Eye (tissue), 1 donor: Measurements from ENCODE around the gene HAS3.

Experiments used
- DNase-seq: peaks from one replicate; pipeline ENCODE4 v3.0.0-alpha.2; 2015

The HAS3 gene

DNA sequence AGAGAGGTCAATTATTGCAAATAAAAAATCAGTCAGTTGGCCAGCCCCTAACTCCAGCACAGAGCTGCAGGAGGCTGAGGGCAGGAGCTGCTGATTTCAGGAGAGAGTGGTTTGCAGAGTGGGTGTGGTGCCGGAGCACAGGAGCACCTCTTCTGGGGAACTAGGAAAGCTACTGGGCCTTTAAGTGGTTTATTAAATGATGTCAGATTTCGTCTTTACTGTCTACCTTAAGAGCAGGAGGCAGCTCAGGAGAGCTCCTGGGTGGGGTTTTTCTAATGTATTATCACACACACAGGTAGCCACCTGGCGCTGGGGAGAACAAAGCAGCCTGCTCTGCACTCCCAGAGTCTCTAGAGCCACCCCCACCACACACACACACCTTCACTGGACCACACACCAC, 11.5 kb upstream of the HAS3 start:
- DNase-seq = no peak

DNA sequence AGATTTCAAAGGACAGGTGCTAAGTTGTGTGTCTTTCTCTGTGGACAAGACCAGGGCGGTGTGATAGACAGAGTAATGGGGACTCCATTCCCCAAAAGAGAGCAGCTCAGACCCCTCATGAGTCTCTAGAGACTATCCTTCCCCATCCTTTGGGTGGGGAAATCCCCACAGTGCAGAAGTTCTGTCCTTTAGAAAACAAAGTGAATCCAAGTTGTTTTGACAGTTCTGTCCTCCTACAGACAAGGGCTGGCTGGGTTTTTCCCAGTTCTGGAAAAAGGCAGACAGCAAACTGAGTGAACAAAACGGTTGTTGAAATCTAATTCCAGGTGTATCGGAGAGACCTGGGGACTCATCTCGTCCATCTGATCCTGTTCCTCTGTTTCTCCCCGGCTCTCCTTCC, 11.0 kb upstream of the HAS3 start:
- DNase-seq = no peak

DNA sequence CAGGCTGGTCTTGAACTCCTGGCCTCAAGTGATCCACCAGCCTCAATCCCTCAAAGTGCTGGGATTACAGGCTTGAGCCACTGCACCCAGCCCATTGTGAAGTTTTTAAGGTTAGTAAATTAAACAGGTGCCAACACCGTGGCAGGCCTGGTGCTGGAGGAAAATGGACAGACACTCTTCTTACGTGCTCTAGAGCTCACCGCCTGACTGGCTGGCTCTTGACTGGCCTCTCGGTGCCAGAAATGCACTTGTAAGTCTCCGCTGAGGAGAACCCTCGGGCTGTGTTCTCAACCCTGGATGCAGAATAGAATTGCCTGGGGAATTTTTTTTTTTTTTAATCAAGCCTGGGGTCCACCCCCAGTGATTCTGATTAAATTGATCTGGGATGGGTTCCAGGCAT, 10.3 kb upstream of the HAS3 start:
- DNase-seq = no peak

DNA sequence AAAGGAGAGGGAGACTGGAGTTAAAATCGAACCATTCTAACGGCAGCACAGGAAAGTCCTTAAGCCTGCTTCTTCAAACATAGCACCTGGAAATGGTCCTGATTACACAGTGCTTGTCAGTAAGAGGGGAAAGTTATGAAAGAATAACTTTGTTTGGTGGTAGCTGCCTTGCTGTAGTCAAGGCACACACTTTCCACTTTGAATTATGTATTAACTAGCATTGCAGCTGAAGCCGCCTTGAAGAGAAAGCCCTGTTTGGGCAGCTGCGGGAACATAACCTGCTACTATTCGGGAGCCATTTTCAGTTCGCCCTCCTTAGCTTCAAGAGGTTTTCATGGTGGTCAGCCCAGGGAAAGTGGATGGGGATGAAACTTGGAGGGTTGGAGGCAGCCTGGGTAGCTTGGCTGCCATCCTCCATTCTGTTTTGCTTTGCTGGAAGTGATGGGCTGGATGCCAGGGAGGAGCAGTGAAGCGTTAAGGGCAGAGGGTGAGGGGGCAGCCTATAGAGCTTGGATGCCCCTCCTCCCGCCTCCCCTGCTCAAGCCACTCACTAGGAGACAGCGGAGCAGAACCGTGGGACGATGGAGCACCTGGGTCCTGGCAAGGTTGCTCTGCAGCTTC, 5.3 kb upstream of the HAS3 start:
- DNase-seq = peak; percentile 49

DNA sequence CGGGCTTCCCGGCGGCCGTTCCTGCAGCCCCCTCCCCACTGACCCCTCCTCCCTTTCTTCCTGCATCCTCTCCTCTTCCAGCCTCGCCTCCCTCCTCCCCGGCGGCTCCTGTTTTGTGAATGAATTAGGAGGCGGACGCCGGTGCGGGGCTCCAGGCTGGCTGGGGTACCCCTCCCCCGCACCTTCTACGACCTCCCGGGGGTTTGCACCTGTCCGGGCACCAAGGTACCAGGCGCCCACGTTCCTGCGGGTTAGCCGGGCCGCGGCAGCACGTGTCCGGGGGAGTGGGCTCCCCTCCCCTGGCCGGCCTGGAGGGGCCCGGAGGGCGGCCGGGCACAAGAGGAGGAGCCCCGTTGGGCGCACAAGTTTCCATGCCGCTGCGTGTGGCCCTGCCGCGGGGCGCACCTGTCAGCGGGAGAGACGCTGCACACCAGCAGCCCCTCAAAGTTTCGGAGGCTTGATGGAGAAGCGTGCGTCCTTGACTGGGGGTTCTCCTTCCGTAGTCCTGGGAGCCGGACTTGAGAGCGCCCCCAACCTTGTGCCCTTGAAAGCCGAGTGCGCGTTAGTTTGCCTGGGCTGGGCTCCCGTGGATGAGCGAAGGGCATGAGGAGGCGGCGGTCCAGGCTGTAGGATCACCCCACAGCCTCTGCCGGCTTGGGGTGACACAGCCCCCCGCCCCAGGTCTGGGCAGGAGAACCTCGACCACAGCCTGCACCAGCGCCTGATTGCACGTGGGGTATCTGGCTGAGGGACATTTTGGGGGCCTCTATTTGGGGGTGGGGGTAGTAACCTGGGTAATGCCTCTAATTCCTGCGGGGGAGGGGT, 1.2 kb downstream of the HAS3 start:
- peak; percentile 55 for DNase-seq

DNA sequence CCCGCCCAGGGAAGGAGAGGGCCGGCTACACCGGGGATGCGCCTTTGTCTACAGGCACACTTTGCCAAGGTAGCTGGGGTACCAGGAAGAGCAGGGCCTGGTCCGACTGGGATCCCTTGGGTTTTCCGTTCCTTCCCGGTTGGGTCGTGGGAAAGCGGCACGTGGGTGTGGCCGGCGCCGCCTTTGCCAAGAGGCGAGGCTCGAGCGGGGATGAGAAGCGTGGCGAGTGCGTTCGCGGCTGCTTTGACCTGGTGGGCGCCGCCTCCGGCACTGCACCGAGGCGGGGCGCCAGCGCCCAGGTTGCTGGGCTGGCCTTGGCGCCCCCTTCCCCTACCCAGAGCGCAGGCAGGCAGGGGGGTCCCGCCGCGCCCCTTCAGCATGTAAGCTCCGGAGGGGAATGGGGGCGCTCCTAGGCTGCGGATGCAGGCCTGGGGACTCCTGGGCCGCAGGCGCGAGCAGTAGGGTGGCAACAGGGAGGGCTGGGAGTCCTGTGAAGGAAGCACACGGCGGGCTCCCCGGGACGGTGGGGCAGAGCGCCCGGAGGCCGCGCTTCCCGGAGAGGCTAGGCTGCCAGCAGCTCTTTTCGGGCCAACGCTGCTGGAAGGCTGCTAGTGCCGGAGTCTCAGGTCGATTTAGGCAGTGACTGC, 2.0 kb downstream of the HAS3 start:
- DNase-seq = peak; percentile 56

DNA sequence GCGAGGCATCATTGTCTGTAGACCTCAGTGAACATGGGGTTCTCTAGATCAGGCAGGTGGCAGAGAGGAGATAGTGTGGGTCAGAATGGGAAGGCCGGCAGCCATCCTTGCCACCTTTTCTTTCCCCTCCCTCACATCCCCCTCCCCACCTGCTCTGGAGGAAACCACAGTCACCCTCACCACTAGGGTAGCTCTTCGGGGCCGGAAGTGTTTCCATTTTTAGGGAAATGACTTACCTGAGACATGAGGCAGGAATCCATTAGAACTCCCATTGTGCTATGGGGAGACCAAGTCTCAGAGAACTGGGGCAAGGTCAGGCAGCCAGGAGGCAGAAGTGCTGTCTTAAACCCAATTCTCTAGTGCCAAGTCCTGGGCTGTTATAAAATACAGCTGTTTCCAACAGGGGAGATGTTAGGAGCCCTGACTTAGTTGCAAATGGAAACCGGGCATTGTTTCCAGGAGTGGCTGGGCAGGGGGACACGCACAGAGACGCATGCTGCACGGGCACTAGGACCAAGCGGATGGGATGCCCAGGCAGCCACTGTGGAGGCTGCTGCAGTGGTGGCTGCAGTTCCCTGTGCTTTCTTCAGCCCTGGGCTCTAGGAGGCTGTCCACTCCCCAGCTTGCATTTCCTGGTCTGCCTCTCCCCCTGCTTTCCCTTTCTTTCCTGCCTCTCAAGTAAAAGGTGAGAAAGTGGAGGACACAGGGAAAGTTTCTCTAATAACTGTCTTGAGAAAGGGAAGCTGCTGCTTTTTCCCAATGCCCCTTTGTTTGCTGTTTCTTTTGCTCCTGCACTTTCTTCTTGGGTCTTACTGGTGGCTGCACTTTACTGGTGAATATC, 2.8 kb downstream of the HAS3 start:
- peak; percentile 33 for DNase-seq

DNA sequence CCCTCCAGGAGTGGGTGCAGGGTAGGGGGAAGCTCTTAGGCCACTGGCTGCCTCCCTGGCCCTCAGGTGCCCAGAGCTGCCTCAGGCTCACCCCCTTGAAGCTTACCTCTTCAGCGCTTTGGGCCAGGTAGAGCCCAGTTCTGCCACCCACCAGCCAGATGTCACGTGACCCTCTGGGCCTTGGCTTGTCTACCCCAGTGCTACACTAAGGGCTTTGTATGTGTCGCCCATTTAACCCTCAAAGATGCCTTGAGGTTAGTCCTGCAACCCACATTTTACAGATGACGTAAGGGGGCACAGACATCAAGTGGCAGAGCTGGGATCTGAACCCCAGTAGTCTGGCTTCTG, 3.4 kb downstream of the HAS3 start:
- DNase-seq = no peak

DNA sequence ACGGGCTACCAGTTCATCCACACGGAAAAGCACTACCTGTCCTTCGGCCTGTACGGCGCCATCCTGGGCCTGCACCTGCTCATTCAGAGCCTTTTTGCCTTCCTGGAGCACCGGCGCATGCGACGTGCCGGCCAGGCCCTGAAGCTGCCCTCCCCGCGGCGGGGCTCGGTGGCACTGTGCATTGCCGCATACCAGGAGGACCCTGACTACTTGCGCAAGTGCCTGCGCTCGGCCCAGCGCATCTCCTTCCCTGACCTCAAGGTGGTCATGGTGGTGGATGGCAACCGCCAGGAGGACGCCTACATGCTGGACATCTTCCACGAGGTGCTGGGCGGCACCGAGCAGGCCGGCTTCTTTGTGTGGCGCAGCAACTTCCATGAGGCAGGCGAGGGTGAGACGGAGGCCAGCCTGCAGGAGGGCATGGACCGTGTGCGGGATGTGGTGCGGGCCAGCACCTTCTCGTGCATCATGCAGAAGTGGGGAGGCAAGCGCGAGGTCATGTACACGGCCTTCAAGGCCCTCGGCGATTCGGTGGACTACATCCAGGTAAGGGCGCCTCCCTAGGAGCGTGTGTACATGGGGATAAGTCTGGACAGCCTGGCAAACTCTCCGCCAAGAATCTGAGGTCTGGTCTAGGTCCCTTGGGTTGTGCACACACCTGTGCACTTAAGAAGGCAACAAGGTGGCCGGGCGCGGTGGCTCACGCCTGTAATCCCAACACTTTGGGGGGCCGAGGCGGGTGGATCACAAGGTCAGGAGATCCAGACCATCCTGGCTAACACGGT, 4.2 kb downstream of the HAS3 start:
- DNase-seq = no peak

DNA sequence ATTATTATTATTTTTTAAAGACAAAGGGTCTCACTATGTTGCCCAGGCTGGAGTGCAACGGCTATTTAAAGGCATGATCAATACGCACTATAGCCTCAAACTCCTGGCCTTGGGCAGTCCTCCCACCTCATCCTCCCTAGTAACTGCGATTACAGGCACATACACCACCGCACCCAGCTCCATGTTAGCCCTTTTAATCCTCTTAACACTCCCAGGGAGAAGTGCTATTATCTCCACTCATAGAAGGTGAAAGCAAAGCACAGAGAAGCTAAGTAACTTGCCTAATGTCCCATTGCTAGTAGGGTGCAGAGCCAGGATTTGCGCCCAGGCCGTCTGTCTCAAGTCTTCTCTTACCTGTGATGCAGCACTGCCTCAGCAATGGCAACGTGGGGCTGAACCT, 5.0 kb downstream of the HAS3 start:
- DNase-seq = no peak

DNA sequence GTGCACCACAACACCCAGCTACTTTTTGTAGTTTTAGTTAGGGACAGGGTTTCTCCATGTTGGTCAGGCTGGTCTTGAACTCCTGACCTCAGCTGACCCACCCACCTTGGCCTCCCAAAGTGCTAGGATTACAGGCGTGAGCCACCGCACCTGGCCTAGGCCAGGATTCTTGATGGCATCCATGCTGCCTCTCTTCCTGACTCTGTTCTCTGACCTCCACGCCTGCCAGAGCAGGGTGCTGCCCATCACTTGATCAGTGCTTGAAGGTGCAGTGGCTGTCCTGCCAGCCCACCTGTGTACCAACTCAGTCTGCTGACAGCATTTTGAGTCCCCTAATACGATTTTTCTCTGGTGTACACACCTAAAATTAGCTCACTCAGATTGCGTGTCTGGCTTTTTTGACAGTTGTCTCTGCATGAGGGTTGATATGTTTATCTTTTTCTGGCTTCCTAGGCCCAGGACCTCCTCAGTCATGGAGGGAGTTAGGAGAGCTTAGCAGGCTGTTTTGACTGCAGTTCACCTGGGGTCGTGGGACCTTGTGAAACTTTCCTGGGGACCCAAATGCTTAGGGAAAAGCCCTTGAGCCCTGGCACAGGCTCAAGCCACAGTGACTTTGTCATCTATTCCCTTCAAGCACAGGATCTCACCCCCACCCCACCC, 5.9 kb downstream of the HAS3 start:
- DNase-seq = no peak

DNA sequence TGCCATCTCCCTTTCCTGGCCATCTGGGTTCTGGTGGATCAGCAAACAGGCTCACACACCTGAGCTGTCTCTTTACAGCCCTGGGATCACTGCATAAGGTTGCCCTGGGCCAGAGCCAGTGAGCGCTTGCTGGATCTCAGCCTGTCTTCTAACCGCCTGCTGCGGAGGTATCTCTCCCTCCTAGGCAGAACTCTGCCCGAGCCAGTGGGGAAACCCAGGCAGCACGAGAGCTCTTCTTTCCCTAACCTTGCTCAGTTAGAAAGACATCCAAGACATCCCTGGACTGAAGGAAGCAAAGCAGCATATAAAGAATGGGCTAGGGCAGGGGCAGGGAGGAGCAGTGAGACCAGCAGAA, 6.4 kb downstream of the HAS3 start:
- DNase-seq = no peak

DNA sequence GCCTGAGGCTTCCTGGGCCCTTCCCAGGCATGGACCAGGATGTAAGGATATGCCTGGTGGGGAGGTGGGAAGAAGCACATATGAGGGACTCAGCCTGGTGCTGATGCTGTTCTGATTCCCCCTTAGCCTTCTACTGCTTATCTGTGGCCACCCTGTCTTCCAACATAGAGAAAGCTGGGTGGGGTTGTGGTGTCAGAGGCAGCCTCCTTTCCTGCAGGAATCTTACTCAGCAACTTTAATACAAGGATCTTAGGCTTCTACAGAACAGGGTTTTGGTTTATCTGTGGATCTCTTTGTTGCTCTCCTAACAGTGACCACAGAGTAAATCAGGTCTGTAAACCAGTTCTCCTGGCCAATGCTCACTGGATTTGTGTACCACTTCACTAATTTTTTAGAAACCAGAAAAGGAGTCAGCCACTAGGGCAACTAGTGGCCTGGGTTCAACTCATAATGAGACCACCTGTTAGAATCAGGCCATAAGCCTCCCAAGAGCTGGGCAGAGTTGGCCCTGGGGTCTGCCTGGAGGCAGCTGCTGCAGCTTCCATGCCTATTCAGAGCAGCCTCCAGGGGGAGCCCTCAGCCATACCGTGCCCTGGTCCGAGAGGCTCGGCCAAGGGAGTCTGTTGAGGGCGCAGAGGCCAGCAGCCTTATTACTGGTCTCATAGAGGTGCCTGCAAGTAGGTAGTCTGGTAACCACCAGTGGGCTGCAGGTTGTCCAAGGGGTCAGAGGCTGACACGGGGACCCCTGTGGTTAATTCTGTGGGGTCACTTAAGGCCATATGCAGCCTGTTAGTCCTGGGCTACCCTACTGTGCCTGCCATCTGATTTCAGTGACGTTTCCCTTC, 7.1 kb downstream of the HAS3 start:
- DNase-seq = peak; percentile 62

DNA sequence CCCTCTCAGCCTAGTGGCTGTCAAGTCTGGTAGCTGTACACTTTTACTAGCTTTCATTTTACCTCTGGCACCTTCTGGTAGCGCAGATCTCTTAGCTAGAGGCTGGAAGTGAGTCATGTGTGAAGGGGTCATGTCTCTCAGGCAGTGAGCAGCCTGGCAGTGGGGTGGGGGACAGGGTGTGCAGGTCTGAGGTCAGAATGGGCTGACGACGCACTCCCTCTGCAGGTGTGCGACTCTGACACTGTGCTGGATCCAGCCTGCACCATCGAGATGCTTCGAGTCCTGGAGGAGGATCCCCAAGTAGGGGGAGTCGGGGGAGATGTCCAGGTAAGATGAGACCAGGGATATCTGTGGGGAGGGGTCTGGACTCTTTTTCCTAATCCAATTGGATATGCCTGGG, 7.8 kb downstream of the HAS3 start:
- no peak for DNase-seq

DNA sequence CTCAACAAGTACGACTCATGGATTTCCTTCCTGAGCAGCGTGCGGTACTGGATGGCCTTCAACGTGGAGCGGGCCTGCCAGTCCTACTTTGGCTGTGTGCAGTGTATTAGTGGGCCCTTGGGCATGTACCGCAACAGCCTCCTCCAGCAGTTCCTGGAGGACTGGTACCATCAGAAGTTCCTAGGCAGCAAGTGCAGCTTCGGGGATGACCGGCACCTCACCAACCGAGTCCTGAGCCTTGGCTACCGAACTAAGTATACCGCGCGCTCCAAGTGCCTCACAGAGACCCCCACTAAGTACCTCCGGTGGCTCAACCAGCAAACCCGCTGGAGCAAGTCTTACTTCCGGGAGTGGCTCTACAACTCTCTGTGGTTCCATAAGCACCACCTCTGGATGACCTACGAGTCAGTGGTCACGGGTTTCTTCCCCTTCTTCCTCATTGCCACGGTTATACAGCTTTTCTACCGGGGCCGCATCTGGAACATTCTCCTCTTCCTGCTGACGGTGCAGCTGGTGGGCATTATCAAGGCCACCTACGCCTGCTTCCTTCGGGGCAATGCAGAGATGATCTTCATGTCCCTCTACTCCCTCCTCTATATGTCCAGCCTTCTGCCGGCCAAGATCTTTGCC, 9.0 kb downstream of the HAS3 start:
- no peak for DNase-seq

DNA sequence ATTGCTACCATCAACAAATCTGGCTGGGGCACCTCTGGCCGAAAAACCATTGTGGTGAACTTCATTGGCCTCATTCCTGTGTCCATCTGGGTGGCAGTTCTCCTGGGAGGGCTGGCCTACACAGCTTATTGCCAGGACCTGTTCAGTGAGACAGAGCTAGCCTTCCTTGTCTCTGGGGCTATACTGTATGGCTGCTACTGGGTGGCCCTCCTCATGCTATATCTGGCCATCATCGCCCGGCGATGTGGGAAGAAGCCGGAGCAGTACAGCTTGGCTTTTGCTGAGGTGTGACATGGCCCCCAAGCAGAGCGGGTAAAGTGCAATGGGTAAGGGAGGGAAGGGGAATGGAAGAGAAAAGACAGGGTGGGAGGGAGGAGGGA, 9.5 kb downstream of the HAS3 start:
- no peak for DNase-seq

DNA sequence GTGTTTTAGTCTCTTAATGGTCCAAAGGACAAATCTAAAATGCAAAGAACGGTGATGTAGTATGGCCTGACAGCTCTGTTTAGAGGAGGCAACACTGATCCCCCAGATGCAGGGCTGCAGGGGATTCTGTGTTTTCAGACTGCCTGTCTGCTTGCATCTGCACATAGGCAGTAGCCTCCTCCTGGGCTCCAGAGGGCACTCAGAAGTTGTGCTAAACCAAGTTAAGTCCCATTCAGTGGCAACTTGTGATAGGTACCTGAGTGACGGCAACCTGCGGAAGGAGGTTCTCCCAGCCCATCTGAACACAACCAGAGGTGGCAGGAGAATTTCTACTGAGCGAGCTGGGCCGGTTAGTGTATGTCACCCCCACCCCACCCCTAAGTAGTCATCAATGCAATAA, 9.9 kb downstream of the HAS3 start:
- DNase-seq = no peak

DNA sequence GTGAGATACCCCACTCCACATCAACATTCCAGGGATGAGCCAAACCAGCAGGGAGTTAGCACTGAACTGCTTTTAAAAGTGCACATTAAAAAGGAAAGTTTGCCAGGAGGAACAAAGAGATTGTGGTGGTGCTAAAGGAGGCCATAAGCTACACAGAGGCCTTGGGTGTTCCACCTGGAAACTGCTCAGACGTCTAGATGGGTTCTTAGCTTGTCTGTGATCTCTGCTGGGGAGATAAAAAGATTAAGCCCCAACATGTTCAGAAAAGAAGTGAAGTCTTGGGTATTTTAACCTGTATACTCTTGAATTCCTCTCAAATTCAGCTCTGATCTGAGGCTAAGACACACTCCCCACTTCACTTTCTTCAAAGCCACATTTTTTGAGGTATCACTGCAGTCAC, 10.4 kb downstream of the HAS3 start:
- no peak for DNase-seq

DNA sequence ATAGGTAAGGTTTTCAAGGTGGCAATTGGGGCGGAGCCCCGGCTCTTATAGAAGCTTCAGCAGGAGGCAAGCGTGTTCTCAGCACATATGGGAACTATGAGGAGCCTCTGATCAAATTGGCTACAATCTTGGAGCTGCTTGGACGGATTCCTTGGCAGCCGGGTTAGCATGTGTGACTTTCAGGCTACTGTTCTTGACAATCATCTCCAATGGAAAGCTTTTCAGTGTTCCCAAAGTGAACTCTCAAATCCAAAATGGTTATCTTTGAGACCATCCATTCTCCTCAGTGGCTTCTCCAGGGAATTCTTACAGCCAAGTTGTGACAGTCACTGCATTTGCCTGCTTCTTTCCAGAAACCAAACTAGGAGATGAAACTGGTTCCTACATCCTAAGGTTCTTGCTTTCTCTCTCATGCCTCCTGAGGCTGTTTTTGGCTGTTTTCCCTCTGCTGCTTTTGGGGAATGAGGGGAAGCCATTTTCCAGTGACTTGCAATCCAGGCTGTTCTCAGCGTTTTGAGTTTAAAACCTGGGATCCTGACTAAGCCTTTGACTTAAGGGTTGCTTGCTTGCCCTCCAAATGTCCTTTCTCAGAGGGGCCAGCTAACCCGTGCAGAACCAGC, 10.9 kb downstream of the HAS3 start:
- no peak for DNase-seq

DNA sequence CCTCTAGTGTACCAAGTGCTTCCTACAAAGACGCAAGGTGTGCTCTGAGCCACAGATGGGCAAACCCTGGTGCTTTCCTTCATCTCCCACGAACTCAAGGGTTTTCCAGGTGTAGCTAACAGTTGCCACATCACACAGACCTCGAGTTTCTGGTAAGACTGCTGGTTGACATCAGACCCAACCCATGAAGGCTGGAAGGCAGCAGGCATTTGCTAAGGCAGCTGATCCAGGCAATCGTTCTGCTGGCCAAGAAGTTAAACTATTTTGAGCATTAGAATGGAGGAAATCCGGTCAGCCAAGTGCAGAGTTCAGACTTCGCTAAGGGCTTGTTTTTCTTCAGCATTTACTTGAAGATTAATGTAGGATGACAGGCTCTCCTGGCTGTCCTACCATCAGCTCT, 11.5 kb downstream of the HAS3 start:
- no peak for DNase-seq
